CD4-positive, alpha-beta memory T cell (primary cell): Measurements from ENCODE around the gene BTN1A1. TPM values are rescaled to one million over a fixed set of nuclear protein-coding genes. Genes with fewer than 3 reads are reported as not detected.

Experiments
- CTCF ChIA-PET: fragments of 350-600 bp; sonication (Branson Sonifier 250); formaldehyde crosslinking; loops from one replicate; lab custom pipeline; 2021; ENCODE audit warnings: inconsistent platforms; ENCODE audit not compliant: partially characterized antibody; lab: Charles Lee
- POLR2A ChIA-PET: fragments of 350-600 bp; sonication (Branson Sonifier 250); formaldehyde crosslinking; loops from one replicate; lab custom pipeline; 2021; ENCODE audit not compliant: partially characterized antibody; lab: Charles Lee
- DNase-seq, 5 donors: peaks; one replicate each; pipeline versions ENCODE4 v3.0.0 to v3.0.0-alpha.2; 2020 to 2022; ENCODE audit warnings: mixed read lengths in 1 of 5
- H3K27ac ChIP-seq: one replicate; pipeline ENCODE4 v1.7.0; 2013; ENCODE audit warnings: low read depth, low read length
- H3K27me3 ChIP-seq: 2 replicates; pipeline ENCODE4 v1.7.0; 2013; ENCODE audit warnings: mild to moderate bottlenecking, low read length, moderate library complexity; ENCODE audit not compliant: insufficient read depth
- H3K36me3 ChIP-seq: 2 replicates; pipeline ENCODE4 v1.7.0; 2013; ENCODE audit warnings: mild to moderate bottlenecking, low read length, moderate library complexity; ENCODE audit not compliant: insufficient read depth
- H3K4me1 ChIP-seq: 2 replicates; pipeline ENCODE4 v1.7.0; 2013; ENCODE audit warnings: mild to moderate bottlenecking, low read length, moderate library complexity; ENCODE audit not compliant: insufficient read depth
- H3K4me3 ChIP-seq, 2 donors: one replicate each; pipeline ENCODE4 v1.7.0; 2013; ENCODE audit warnings: low read length in 2 of 2, mild to moderate bottlenecking in 1 of 2
- H3K9me3 ChIP-seq, 2 donors: one replicate each; pipeline ENCODE4 v1.7.0; 2013; ENCODE audit warnings: low read length in 2 of 2, control low read depth in 1 of 2; ENCODE audit not compliant: control insufficient read depth in 1 of 2
- H3K27ac Mint-ChIP-seq, 7 donors: one replicate each; pipeline ENCODE4 v1.8.0; 2020 to 2021; ENCODE audit warnings: mixed read lengths in 7 of 7, mild to moderate bottlenecking in 6 of 7, inconsistent platforms in 3 of 7, moderate library complexity in 3 of 7
- H3K27me3 Mint-ChIP-seq, 2 donors: one replicate each; pipeline ENCODE4 v1.8.0; 2020 to 2021; ENCODE audit warnings: mixed read lengths in 2 of 2
- H3K36me3 Mint-ChIP-seq, 2 donors: one replicate each; pipeline ENCODE4 v1.8.0; 2020 to 2021; ENCODE audit warnings: mixed read lengths in 2 of 2, inconsistent platforms in 1 of 2, mild to moderate bottlenecking in 1 of 2
- H3K4me1 Mint-ChIP-seq, 4 donors: one replicate each; pipeline ENCODE4 v1.8.0; 2020 to 2021; ENCODE audit warnings: mixed read lengths in 4 of 4, mild to moderate bottlenecking in 1 of 4
- H3K4me3 Mint-ChIP-seq, 8 donors: one replicate each; pipeline ENCODE4 v1.8.0; 2020 to 2021; ENCODE audit warnings: mixed read lengths in 8 of 8, mild to moderate bottlenecking in 7 of 8, moderate library complexity in 6 of 8, inconsistent platforms in 3 of 8
- H3K9me3 Mint-ChIP-seq, 8 donors: one replicate each; pipeline ENCODE4 v1.8.0; 2020 to 2021; ENCODE audit warnings: mixed read lengths in 8 of 8, mild to moderate bottlenecking in 5 of 8, inconsistent platforms in 3 of 8, moderate library complexity in 1 of 8
- intact Hi-C: fragments of 100-400 bp; cut with micrococcal nuclease; formaldehyde crosslinking; loops from one replicate; pipeline ENCODE4 v1.15.1; 2023
- polyA plus RNA-seq, 2 donors: library from polyadenylated mRNA; unstranded; fragments of 300-500 nt; fragmentation: Illumina TruSeq; gene quantifications; one replicate each; pipeline ENCODE4 v1.2.3, GENCODE V29; 2021
- total RNA-seq, 2 experiments: library from RNA; stranded (reverse); gene quantifications; one replicate each; pipeline ENCODE4 v1.2.3, GENCODE V29; 2021

Gene BTN1A1
- total and polyA plus RNA-seq, 4 experiments from 2014 or later, result 0.08 TPM; not detected in 3

GRCh38 chr6:26537846-26538571, 37.9 kb downstream of the BTN1A1 start, which contains the start of gene HMGN4:
Gene HMGN4, plus strand, starts transcription at chr6:26538366. Its CDS starts 6,841 bp downstream, at chr6:26545207.
- intact Hi-C loops, result loop anchor here (1.0 to 10.0 kb wide), 10 partner anchors 15 to 483 kb away; partner anchors contain the start of genes ABT1 and BTN3A1
- POLR2A ChIA-PET, result interaction anchor here (0.6 to 6.5 kb wide), 78 partner anchors 10 to 1355 kb away, joined by 3 to 181 read pairs (median 5); partner anchors contain the start of genes BTN1A1, BTN2A1, BTN2A2 and ZNF184

GRCh38 chr6:26538572-26538902, 38.4 kb downstream of the BTN1A1 start:
- peaks cover 39 to 73% (median 54%) of the 10 kb centered on the region in 4 donors for H3K4me1 Mint-ChIP-seq
- Histone ChIP-seq H3K27ac (peak overlapping the region; percentile 90), H3K9me3 (no peaks in the 10 kb centered on the region), H3K36me3 (peaks cover 5% of the 10 kb centered on the region), H3K4me1 (peaks cover 61% of the 10 kb centered on the region), H3K27me3 (no peaks in the 10 kb centered on the region), H3K4me3 (peak overlapping the region; percentile 83 to 90)
- peak in 1 of 5 donors; percentile 18 for DNase-seq
- ChIA-PET CTCF (interaction anchor here (0.7 to 5.0 kb wide), 9 partner anchors 12 to 196 kb away, joined by 3 to 50 read pairs (median 7); no protein-coding TSS in a partner anchor), POLR2A (interaction anchor here (0.6 to 6.5 kb wide), 39 partner anchors 12 to 1333 kb away, joined by 3 to 181 read pairs (median 8); partner anchors contain the start of genes BTN1A1, BTN2A1 and ZNF184)
- intact Hi-C loops, result loop anchor here (1.0 to 10.0 kb wide), 7 partner anchors 30 to 484 kb away; partner anchors contain the start of gene BTN3A1
- H3K36me3 Mint-ChIP-seq, result peaks cover 12 to 49% of the 10 kb centered on the region in 2 donors
- peak overlapping the region; percentile 89 to 99 (median 97) for H3K27ac Mint-ChIP-seq
- H3K4me3 Mint-ChIP-seq, result peak overlapping the region; percentile 89 to 98 (median 93)
- peaks cover 3 to 6% of the 10 kb centered on the region in 2 donors for H3K27me3 Mint-ChIP-seq
- H3K9me3 Mint-ChIP-seq, result peaks cover 0 to 9% (median 1%) of the 10 kb centered on the region in 8 donors

More at GRCh38 chr6:26537846-26538571, 37.9 kb downstream of the BTN1A1 start, which contains the start of gene HMGN4:
- Mint-ChIP-seq H3K27ac (peak within 1 kb of the TSS; percentile 94 to 99 (median 97)), H3K4me3 (peak within 1 kb of the TSS; percentile 89 to 98 (median 93)), H3K4me1 (peaks cover 38 to 76% (median 56%) of the 10 kb centered on the region in 4 donors), H3K36me3 (peaks cover 12 to 49% of the 10 kb centered on the region in 2 donors), H3K9me3 (peaks cover 0 to 11% (median 1%) of the 10 kb centered on the region in 8 donors), H3K27me3 (peaks cover 3 to 6% of the 10 kb centered on the region in 2 donors)
- CTCF ChIA-PET, result interaction anchor here (0.7 to 5.0 kb wide), 12 partner anchors 13 to 196 kb away, joined by 3 to 50 read pairs (median 5); no protein-coding TSS in a partner anchor
- Histone ChIP-seq H3K27me3 (no peaks in the 10 kb centered on the region), H3K36me3 (peaks cover 5% of the 10 kb centered on the region), H3K27ac (peak within 1 kb of the TSS; percentile 90), H3K4me1 (peaks cover 66% of the 10 kb centered on the region), H3K4me3 (peak within 1 kb of the TSS; percentile 83 to 90), H3K9me3 (no peaks in the 10 kb centered on the region)
- peak; percentile 92 to 96 (median 95) for DNase-seq

- H3K4me1 Mint-ChIP-seq, result peaks cover 40 to 74% (median 54%) of the 10 kb centered on the region in 4 donors
- H3K27ac Mint-ChIP-seq, result peak overlapping the region; percentile 89 to 99 (median 97)
- peak overlapping the region; percentile 89 to 98 (median 93) for H3K4me3 Mint-ChIP-seq
- Histone ChIP-seq H3K4me1 (peaks cover 56% of the 10 kb centered on the region), H3K27ac (peak overlapping the region; percentile 90), H3K9me3 (no peaks in the 10 kb centered on the region), H3K4me3 (peak overlapping the region; percentile 83 to 90), H3K27me3 (no peaks in the 10 kb centered on the region), H3K36me3 (peaks cover 6% of the 10 kb centered on the region)
- intact Hi-C loops, result loop anchor here (5.0 to 10.0 kb wide), 2 partner anchors 137 to 484 kb away; partner anchors contain the start of gene BTN3A1
- DNase-seq, result no peak
- peaks cover 3 to 6% of the 10 kb centered on the region in 2 donors for H3K27me3 Mint-ChIP-seq
- peaks cover 17 to 54% of the 10 kb centered on the region in 2 donors for H3K36me3 Mint-ChIP-seq
- peaks cover 0 to 9% (median 1%) of the 10 kb centered on the region in 8 donors for H3K9me3 Mint-ChIP-seq
- ChIA-PET CTCF (interaction anchor here (0.7 to 5.0 kb wide), 8 partner anchors 12 to 197 kb away, joined by 3 to 50 read pairs (median 6); no protein-coding TSS in a partner anchor), POLR2A (interaction anchor here (0.6 to 6.5 kb wide), 14 partner anchors 12 to 940 kb away, joined by 3 to 181 read pairs (median 10); partner anchors contain the start of gene ZNF184)
Measured at GRCh38 chr6:26539071-26539615, 39.0 kb downstream of the BTN1A1 start.

- ChIA-PET POLR2A (interaction anchor here (1.2 to 1.8 kb wide), 3 partner anchors 9 to 325 kb away, joined by 3 to 10 read pairs (median 4); a partner anchor contains a TSS), CTCF (interaction anchor here (0.6 to 1.6 kb wide), 5 partner anchors 9 to 200 kb away, joined by 3 to 6 read pairs (median 4); no protein-coding TSS in a partner anchor)
- Mint-ChIP-seq H3K4me1 (peaks cover 37 to 68% (median 49%) of the 10 kb centered on the region in 4 donors), H3K27ac (peak overlapping the region in 5 of 7 donors; percentile 7 to 79 (median 62)), H3K27me3 (peaks cover 3 to 6% of the 10 kb centered on the region in 2 donors), H3K9me3 (peaks cover 0 to 9% (median 1%) of the 10 kb centered on the region in 8 donors), H3K4me3 (peak overlapping the region in 4 of 8 donors; percentile 25 to 54 (median 40)), H3K36me3 (peaks cover 33 to 75% of the 10 kb centered on the region in 2 donors)
- Histone ChIP-seq H3K9me3 (no peaks in the 10 kb centered on the region), H3K27me3 (no peaks in the 10 kb centered on the region), H3K27ac (no peak overlapping the region), H3K36me3 (peaks cover 20% of the 10 kb centered on the region), H3K4me1 (peaks cover 41% of the 10 kb centered on the region), H3K4me3 (no peak overlapping the region)
- no peak for DNase-seq
- intact Hi-C loops, result no loop called here
Measured at GRCh38 chr6:26541579-26541978, 41.5 kb downstream of the BTN1A1 start.

GRCh38 chr6:26543953-26544352, 43.9 kb downstream of the BTN1A1 start:
- ChIA-PET POLR2A (interaction anchor here (0.6 to 1.0 kb wide), 3 partner anchors 9 to 347 kb away, joined by 3 to 6 read pairs (median 3); a partner anchor contains a TSS), CTCF (interaction anchor here (0.6 kb wide), 1 partner anchor 12 kb away, joined by 3 read pairs; no protein-coding TSS in a partner anchor)
- Mint-ChIP-seq H3K4me1 (peaks cover 27 to 46% (median 37%) of the 10 kb centered on the region in 4 donors), H3K27me3 (no peaks in the 10 kb centered on the region), H3K4me3 (peak overlapping the region in 1 of 8 donors; percentile 3), H3K36me3 (peaks cover 38 to 62% of the 10 kb centered on the region in 2 donors), H3K9me3 (no peaks in the 10 kb centered on the region), H3K27ac (peak overlapping the region in 6 of 7 donors; percentile 0 to 75 (median 27))
- Histone ChIP-seq H3K4me1 (peaks cover 32% of the 10 kb centered on the region), H3K27ac (no peak overlapping the region), H3K36me3 (peaks cover 20% of the 10 kb centered on the region), H3K27me3 (no peaks in the 10 kb centered on the region), H3K4me3 (no peak overlapping the region), H3K9me3 (no peaks in the 10 kb centered on the region)
- intact Hi-C loops, result loop anchor here (1.0 kb wide), 1 partner anchor 203 kb away; no protein-coding TSS in a partner anchor
- peak in 2 of 5 donors; percentile 18 to 30 for DNase-seq

- Mint-ChIP-seq H3K27me3 (no peaks in the 10 kb centered on the region), H3K27ac (peak overlapping the region in 1 of 7 donors; percentile 51), H3K4me3 (no peak overlapping the region), H3K9me3 (no peaks in the 10 kb centered on the region), H3K36me3 (peaks cover 38 to 60% of the 10 kb centered on the region in 2 donors), H3K4me1 (peaks cover 24 to 42% (median 32%) of the 10 kb centered on the region in 4 donors)
- no peak for DNase-seq
- no peak overlapping the region for H3K27ac ChIP-seq
- ChIA-PET CTCF (interaction anchor here (0.9 kb wide), 1 partner anchor 203 kb away, joined by 3 read pairs; no protein-coding TSS in a partner anchor), POLR2A (interaction anchor here (1.5 kb wide), 1 partner anchor 11 kb away, joined by 5 read pairs; no protein-coding TSS in a partner anchor)
- intact Hi-C loops, result loop anchor here (1.0 kb wide), 1 partner anchor 203 kb away; no protein-coding TSS in a partner anchor
- H3K9me3 ChIP-seq, result no peaks in the 10 kb centered on the region
- H3K36me3 ChIP-seq, result peaks cover 20% of the 10 kb centered on the region
- no peaks in the 10 kb centered on the region for H3K27me3 ChIP-seq
- H3K4me1 ChIP-seq, result peaks cover 27% of the 10 kb centered on the region
- H3K4me3 ChIP-seq, result no peak overlapping the region
Measured at GRCh38 chr6:26544473-26544872, 44.4 kb downstream of the BTN1A1 start.
